Measurements from ENCODE around the gene HP1BP3.
"Not testable (repeated sequence)": the region's sequence is repeated elsewhere in the genome, so short reads cannot be mapped to it uniquely, and the experiment has no call there.

Gene HP1BP3

DNA sequence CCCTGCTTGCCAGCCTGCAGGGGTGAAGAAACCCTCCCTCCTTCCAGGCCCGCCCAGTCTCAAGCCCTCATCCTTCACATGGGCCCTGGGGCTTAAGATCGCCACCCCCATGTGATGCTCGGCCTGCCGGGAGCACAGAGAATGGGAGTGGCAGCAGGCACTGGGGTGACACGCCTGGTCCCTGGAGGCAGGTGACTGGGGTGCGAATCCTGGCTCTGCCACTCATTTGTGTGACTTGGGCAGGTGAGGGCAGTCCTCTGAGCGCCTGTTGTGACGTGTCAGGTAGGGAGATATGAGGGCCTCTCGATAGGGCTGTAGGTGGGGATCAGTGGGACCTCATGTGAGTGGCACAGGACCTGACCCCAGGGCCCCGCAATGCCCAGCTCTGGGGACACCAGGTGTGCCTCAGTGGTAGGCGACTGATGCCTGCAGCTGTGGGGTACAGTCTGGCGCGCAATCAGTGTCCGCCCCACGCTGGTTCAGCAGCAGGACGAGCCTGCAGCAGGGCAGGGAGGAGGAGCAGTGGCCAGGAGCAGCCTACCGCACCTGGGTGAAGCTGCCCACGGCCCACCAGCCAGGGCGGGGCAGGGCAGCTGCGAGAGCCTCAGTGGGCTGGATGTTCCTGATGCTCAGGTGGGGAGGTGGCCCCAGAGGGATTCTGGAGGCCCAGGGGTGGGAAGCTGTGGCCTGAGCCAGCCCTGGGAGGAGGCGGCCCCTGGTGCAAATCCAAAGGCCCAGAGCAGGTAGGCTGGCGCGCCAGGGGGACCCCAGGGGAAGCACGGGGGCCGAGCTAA, 60.8 kb downstream of the HP1BP3 start:
- DNase-seq = no peak

DNA sequence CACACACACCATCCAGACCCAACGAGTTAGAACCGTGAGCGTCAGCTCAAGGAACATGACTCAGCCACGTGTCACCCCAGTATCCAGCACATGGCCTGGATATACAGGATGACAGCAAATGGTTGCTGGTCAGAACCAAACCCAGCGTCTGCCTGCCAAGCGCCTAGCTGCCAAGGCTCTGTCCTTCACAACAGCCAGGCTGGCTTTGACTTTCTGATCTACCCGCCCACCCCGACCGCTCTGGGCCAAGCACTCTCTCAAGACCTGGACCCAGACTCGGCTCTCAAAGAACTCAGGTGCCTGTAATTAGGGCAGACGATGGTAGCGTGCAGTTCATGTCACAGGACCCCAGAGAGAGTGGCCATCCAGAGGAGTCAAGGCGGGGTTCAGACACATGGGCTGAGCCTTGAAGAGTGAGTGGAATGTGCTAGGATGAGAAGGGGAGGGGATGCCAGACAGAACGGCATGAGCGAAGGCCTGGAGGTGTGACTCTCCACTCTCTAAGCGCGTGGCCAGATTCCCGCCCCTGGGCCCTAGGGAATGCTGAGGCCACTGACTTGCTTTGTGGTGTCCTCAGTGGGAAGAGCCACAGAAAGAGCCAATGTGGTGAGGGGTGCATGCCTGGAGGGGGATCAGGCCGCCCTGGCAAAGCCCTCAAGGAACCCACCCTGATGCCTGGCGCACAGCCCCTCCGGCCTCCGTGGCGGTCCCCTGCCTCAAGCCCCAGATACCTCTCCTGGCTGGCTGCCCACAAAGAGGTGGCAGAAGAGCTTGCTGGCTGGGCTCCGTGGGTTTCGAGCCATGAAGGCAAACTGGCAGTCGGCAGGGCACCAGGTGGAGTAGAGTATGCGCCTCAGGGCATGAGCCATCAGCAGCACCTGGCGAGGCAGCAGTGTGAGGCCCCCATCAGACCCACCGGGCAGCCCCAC, 61.7 kb downstream of the HP1BP3 start:
- DNase-seq = peak; percentile 86

DNA sequence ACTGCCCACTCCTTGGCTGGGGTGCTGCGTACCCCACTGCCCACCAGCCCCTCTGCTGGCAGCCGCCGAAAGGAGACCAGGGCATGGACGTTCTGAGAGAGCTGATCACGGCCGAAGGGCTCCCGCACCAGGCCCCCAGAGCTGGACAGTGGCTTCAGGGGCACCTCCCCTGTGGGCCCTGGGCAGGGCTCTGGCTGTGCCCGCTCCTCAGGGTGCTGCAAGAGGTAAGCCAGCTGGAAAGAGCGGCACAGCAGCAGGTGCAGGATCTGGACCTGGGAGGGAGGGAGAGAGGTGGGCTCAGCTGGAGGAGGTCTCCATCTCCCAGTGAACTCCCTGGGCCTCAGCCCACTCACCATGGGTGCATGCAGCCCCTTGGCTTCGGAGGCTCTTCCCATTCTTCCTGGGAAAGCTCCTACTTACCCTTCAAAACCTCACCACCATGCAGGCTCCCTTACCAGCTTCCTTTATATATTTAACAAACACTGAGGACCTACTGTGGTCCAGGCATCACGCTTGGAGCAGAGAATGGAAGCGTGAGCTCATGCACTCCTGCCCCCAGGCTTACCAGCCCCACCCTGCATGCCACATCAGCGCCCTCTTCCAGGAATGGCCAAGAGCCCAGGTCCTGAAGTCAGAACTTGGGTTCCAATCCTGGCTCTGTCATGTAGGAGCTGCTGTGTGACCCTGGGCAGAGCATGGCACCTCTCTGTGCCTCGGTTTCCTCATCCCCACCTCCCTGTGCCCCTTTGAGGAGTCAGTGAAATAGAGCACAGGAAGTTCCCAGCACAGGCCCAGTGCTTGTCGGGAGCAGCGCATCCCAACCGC, 62.5 kb downstream of the HP1BP3 start:
- no peak for DNase-seq

- no peak for DNase-seq
Observed at GRCh38 chr1:20723537-20724363, 63.4 kb downstream of the HP1BP3 start.

GRCh38 chr1:20723159-20723536, 64.0 kb downstream of the HP1BP3 start:
- no peak for DNase-seq

DNA sequence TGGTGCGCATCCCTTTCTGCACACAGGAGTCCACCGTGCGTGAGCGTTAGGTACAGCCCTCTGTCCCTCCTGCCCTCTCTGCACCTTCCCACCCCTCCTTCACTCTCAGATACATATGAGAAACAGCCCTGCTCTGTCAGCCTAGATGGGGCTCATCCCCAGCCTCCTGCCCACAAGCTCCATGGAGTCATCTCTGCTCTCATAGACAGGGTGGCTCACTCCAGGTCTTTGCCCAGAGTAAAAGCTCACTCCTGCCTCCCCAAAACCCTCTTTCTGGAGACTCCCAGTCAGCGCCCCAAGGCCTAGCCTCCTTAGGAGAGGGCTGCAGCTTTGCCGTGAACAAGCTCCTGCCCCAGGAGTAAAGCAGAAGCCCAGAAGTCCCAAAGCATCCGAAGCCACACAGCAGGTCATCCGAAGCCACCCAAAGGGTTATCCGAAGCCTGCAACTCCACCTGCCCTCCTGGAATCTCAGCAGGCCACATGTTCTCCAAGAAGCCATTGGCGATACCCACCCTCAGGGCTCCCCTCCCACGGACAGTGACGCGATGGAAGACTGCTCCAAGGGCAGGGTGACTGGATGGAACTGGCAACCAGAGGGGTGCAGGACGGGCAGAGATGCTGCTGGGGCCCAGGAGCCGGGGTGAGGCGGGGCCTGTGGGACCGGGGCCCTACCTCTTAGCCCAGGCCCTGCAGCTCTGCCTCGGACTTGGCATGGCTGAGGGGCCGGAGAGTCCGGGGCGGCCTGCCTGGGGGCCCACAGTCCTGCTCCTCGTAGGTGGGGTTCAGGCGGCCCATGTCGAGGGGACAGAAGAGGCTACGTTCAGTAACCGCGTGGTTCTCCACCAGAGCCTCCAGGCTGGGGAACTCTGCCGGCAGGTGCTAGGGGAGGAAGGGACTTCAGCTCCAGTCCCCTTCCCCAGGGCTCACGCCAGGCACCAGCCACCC, 65.7 kb downstream of the HP1BP3 start:
- no peak for DNase-seq

DNA sequence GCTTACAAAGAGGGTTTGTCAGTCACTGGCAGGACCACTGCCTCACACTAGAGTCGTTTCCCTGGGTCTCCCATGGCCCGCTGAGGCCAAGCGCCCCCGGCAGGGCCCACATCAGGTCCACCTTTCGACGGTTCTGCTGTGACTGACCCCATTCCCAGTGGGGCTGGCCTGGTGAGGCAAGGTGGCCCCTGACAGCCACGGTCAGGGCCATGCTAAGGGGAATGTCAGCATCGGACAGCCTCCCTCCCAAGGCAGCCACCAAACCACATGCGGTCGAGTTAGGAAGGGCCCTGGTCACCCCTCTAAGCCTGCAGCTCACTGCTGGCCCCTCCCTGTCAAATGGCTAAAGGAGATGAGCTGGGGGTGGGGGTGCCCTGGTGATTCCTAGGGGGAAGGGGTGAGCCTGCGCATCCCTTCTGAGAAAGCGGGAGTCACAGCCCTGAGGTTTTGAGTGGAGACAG, 66.4 kb downstream of the HP1BP3 start:
- DNase-seq = no peak

DNA sequence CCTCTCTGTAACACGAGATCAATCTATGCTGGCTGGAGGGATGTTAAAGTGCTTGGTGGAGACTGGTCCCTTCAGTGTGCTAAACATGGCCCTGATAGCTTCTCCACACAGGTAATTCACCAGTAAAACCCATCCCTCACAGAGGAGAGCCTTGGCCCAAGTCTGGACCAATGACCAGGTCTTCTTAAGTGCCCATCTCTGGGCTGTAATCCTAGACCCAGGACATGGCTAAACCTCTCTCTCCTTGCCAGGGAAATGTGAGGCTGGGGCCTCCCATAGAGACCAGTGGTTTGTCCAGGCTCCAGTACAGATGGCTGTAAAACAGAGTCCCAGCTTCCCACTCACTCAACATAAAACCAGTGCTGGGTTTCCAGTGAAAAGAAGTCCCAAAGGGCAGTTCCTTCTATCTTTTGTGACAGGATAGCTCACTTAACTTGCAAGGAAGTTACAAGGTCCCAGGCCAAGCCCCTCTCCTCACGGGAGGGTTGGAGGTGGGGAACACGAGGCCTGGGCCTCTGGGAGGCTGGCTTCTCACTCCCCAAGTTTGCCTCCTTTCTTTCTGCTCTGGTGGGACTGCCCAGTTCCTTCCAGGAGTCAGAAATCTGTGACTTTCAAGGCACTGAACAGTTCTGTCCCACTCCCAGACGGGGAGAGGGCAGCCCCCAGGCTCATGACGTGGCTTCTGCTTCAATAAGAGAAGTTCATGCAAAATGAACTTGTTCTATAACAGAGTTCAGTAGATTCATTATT, 67.1 kb downstream of the HP1BP3 start:
- no peak for DNase-seq

DNA sequence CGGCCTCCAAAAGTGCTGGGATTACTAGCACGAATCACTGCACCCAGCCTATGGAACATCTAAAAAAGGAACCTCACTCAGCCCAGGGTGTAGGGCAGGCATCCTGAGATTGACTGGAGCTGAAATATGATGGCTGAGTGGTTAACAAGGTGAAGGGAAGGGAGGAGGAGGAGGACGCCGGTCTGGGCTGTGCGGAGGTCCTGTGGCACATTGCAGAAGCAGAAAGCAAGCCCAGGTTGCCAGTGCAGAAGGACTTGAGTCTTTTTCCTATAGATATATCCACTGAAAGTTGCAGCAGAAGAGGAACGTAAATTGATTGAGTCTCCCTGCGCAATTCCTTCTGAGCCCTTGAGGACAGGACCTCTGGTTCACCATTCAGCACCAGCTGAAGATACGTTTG, 67.8 kb downstream of the HP1BP3 start:
- no peak for DNase-seq

GRCh38 chr1:20718343-20718882, 68.7 kb downstream of the HP1BP3 start:
- DNase-seq = not testable (repeated sequence)

GRCh38 chr1:20717452-20718342, 69.4 kb downstream of the HP1BP3 start, which contains the start of gene KIF17:
KIF17 (minus strand) TSS chr1:20718007; CDS start chr1:20717706, 301 bp downstream.
- DNase-seq = peak; percentile 29

DNA sequence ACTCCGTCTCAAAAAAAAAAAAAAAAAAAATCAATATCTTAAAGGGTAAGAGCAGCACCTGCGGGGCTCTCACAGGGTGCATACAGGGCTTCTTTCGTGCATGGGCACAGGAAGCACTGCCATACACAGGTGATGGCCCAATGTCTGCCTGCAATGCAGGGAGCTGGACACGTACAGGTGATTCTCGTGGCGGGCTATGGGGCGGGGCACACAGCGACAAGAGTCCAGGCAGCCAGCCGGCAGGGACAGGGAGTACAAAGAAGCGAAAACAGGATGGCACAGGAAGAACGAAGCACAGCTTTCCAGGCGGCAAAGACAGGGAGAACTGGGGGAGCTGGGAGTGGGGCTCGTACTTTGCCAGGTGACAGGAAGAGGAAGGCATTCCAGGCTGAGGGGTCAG, 70.9 kb downstream of the HP1BP3 start:
- DNase-seq = no peak

DNA sequence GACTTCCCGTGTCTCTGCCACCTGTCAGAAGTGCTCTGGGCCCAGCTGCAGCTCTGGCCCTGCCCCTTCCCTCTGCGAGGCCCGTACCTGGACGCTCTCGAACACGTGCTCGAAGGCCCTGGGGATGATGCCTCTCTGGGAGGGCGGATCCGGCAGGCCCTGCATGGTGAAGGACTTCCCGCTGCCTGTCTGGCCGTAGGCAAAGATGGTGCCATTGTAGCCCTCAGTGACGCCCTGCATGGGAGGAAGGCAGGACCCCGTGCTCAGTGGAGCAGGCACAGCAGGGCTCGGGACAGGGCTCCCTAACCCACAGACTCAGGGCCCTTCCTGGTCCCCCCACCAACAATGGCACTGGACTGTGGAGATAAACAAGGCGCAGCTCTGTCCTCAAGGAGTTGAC, 71.7 kb downstream of the HP1BP3 start:
- DNase-seq = no peak

DNA sequence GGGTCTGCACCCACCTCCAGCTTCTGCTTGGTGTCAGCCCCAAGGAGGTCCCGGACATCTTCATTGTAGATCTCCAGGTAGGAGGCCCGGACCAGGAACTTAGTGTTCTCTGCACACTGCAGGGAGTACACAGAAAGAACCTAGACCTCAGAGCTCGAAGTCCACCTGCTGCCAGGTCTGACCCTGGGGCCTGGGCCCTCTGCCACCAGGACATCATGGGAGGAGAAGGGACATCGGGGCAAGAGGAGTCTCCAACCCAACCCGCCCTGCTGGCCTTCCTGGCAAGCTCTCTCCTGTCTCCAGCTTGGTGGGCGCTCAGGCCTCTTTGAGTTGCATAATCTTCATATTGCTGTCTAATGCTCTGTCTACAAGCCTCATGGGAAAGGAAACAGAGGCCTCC, 73.7 kb downstream of the HP1BP3 start:
- DNase-seq = no peak

DNA sequence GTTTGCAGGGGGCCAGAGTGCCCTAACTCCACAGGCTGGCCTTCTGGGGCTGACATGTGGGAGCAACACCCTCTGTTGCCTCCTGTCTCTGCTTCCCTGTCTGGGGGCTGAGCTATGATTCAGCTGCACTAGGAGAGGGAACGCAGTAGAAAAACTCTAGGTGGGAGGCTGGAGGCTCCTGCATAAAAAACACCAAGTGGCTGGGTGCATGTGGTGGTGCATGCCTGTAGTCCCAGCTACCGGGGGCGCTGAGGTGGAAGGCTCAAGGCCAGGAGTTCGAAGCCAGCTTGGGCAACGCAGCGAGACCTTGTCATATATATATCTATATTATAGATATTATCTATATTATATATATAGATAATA, 74.9 kb downstream of the HP1BP3 start:
- DNase-seq = no peak

DNA sequence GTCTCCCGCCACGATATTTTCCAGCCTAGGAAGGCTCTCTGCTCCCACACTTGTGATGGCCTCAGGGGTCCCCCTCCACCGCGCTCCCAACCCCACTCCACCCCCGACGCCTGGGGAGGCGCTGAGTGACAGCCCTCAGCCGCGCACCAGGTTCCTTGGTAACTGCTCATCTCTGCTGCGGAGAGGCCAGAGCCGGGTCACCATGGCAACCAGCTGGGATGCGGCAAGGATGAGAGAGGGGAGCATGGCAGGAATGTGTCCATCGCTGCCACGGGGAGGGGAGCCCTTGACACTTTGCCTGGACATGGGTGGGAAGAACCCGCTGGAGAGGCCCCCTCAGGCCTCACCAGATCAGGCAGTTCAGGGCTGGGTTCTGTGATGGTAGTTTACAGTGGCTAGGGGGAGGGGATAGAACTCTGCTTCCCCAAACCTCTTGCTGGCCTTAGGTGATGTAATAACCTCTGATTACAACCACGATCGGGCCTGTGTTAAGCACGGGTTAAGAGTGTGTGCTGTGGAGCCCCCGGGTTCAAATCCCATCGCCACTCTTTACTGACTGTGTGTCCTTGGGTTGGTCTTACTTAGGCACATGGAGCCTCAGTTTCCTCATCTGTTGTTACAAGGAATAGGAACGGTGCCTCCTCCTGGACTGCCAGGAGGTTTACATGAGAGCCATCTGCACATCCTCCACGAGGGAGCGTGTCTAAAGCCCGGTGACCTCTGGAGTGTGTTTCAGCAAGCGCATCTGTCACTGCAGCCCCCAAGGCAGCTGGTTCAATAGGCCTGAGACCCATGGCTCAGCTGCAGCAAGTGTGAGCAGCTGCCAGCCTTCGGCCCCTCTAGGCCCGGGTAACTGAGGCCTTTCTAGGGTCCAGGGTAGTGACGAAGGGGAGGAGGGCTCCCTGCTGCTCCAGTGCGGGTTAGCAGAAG, 75.6 kb downstream of the HP1BP3 start:
- DNase-seq = no peak

DNA sequence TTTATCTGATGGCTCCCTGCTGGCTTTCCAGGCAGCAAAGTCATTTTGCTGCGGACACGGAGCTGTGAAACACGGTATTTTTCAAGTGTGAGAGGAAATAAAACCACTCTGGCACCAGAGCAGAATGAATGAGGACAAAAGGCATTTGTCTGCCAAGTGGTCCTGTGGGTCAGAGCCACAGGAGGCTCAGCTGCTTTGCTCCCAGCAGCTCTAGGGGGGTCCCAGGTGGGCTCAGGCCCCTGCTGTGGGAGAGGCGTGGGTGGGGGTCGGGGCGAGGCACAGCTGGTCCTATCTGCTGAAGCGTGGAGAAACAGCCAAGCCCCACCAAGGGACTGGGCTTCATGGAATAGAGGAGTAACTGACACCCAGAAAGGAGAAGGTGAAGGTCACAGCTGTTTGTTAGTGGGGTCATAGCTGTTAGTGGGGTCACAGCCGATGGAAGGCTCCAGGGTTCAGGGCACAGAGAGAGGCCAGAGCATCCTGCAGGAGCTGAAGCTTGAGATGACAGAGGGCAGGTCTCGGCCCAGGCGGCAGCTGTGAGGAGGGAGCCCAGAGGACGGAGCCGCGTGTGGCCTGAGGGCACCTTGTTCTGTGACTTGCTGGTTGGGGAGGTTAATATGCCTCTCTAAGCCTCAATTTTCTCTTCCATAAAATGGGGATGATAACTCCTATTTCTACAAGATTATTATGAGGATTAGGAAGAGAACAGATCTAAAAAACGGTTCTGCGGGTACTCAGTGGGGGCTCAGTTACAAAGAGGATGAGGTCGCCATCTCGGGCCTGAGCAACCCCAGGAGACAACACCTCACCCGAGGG, 76.4 kb downstream of the HP1BP3 start:
- no peak for DNase-seq
